Naive B cell (primary cell): ENCODE measurements around the gene TRABD. TPM values are rescaled to one million over a fixed set of nuclear protein-coding genes. Genes with fewer than 3 reads are reported as not detected.
A peak's percentile ranks its signal among the peaks of the same experiment; 100 is the strongest.

Experiments used
- ATAC-seq, 2 donors: fragments of 150-1000 bp; cut with Tn5 transposase; 2 replicates each; pipeline ENCODE4 v1.10.0; 2021; ENCODE audit warnings: low read depth in 2 of 2, mild to moderate bottlenecking in 2 of 2, moderate library complexity in 2 of 2
- DNase-seq: peaks from one replicate; pipeline ENCODE4 v3.0.0; 2022
- H3K27ac Mint-ChIP-seq, 6 donors: one replicate each; pipeline ENCODE4 v1.8.0; 2020 to 2022; ENCODE audit warnings: mild to moderate bottlenecking in 6 of 6, mixed read lengths in 6 of 6, moderate library complexity in 5 of 6, inconsistent platforms in 2 of 6
- H3K27me3 Mint-ChIP-seq, 3 donors: one replicate each; pipeline ENCODE4 v1.8.0; 2021 to 2022; ENCODE audit warnings: mixed read lengths in 3 of 3, mild to moderate bottlenecking in 1 of 3
- H3K36me3 Mint-ChIP-seq, 2 donors: one replicate each; pipeline ENCODE4 v1.8.0; 2020 to 2022; ENCODE audit warnings: mixed read lengths in 2 of 2, inconsistent platforms in 1 of 2, mild to moderate bottlenecking in 1 of 2
- H3K4me1 Mint-ChIP-seq, 3 donors: one replicate each; pipeline ENCODE4 v1.8.0; 2020 to 2022; ENCODE audit warnings: mixed read lengths in 3 of 3, inconsistent platforms in 1 of 3, mild to moderate bottlenecking in 1 of 3, moderate library complexity in 1 of 3
- H3K4me3 Mint-ChIP-seq, 8 donors: one replicate each; pipeline ENCODE4 v1.8.0; 2020 to 2022; ENCODE audit warnings: mild to moderate bottlenecking in 8 of 8, mixed read lengths in 8 of 8, moderate library complexity in 8 of 8, inconsistent platforms in 2 of 8
- H3K9me3 Mint-ChIP-seq, 7 donors: one replicate each; pipeline ENCODE4 v1.8.0; 2020 to 2022; ENCODE audit warnings: mixed read lengths in 7 of 7, mild to moderate bottlenecking in 5 of 7, inconsistent platforms in 2 of 7, moderate library complexity in 1 of 7
- polyA plus RNA-seq, 6 donors: library from polyadenylated mRNA; unstranded; fragments of 300-500 nt; fragmentation: Illumina TruSeq; gene quantifications; one replicate each; pipeline ENCODE4 v1.2.3, GENCODE V29; 2021; ENCODE audit warnings: low read depth in 6 of 6

TRABD gene
- polyA plus RNA-seq, 6 donors from 2014 or later = 9.4 to 22.6 (median 15.1) TPM

GRCh38 chr22:50248196-50249081, 62.7 kb downstream of the TRABD start:
- ATAC-seq = no peak
- Mint-ChIP-seq H3K4me1 (peaks cover 20 to 30% (median 29%) of the 10 kb centered on the region in 3 donors), H3K27me3 (no peaks in the 10 kb centered on the region), H3K27ac (peak overlapping the region in 2 of 6 donors; percentile 88 to 92), H3K9me3 (no peaks in the 10 kb centered on the region), H3K36me3 (peaks cover 0 to 7% of the 10 kb centered on the region in 2 donors), H3K4me3 (peak overlapping the region in 4 of 8 donors; percentile 9 to 81 (median 35))
- no peak for DNase-seq

Other genes starting within 250 kb of the TRABD start
- 10 to 100 TPM; 46.7 to 60.7 (median 55.0) TPM for gene PIM3, start 225.1 kb upstream of the TRABD start, polyA plus RNA-seq
- gene IL17REL, start 173.1 kb upstream of the TRABD start, polyA plus RNA-seq = not detected
- gene TTLL8, start 127.6 kb upstream of the TRABD start, polyA plus RNA-seq = not detected
- gene MLC1, start 100.5 kb upstream of the TRABD start, polyA plus RNA-seq = under 1 TPM in 3 of 6 donors, not detected in 3; 0.09 to 0.44 (median 0.15) TPM
- not detected for gene MOV10L1, start 95.9 kb upstream of the TRABD start, polyA plus RNA-seq
- gene PANX2, start 15.2 kb upstream of the TRABD start, polyA plus RNA-seq = under 1 TPM in 1 of 6 donors, not detected in 5; 0.08 TPM
- gene SELENOO, start 15.1 kb downstream of the TRABD start, polyA plus RNA-seq = 1 to 10 TPM; 2.9 to 6.8 (median 5.2) TPM
- 10 to 100 TPM; 11.6 to 23.2 (median 14.2) TPM for gene TUBGCP6, start 59.1 kb downstream of the TRABD start, polyA plus RNA-seq
- gene HDAC10, start 65.4 kb downstream of the TRABD start, polyA plus RNA-seq = 1 to 10 TPM; 4.6 to 8.2 (median 6.3) TPM
- under 1 TPM in 5 of 6 donors, not detected in 1; 0.04 to 0.19 (median 0.09) TPM for gene MAPK12, start 75.8 kb downstream of the TRABD start, polyA plus RNA-seq
- gene MAPK11, start 84.5 kb downstream of the TRABD start, polyA plus RNA-seq = under 1 TPM in 3 of 6 donors, not detected in 3; 0.17 to 0.21 (median 0.19) TPM
- 1 to 10 TPM in 2 of 6 donors, under 1 TPM in 3, not detected in 1; 0.46 to 1.1 (median 0.66) TPM for gene PLXNB2, start 121.7 kb downstream of the TRABD start, polyA plus RNA-seq
- gene DENND6B, start 141.1 kb downstream of the TRABD start, polyA plus RNA-seq = under 1 TPM in 5 of 6 donors, not detected in 1; 0.05 to 0.43 (median 0.28) TPM
- 10 to 100 TPM; 11.9 to 28.1 (median 16.2) TPM for gene PPP6R2, start 157.4 kb downstream of the TRABD start, polyA plus RNA-seq